Measurements from ENCODE around the gene DPEP2NB.

DPEP2NB gene

GRCh38 chr16:67971111-67971510 is 44.6 kb downstream of the DPEP2NB start:
- no peak for TF ChIP-seq CTCF (IDR thresholded peaks at IDR 0.05; ENCODE audit: borderline replicate concordance, insufficient read depth, low read depth, low read length)
- H3K4me3 ChIP-seq (ENCODE audit: low read depth, low read length), result no peak overlapping the region

DNA sequence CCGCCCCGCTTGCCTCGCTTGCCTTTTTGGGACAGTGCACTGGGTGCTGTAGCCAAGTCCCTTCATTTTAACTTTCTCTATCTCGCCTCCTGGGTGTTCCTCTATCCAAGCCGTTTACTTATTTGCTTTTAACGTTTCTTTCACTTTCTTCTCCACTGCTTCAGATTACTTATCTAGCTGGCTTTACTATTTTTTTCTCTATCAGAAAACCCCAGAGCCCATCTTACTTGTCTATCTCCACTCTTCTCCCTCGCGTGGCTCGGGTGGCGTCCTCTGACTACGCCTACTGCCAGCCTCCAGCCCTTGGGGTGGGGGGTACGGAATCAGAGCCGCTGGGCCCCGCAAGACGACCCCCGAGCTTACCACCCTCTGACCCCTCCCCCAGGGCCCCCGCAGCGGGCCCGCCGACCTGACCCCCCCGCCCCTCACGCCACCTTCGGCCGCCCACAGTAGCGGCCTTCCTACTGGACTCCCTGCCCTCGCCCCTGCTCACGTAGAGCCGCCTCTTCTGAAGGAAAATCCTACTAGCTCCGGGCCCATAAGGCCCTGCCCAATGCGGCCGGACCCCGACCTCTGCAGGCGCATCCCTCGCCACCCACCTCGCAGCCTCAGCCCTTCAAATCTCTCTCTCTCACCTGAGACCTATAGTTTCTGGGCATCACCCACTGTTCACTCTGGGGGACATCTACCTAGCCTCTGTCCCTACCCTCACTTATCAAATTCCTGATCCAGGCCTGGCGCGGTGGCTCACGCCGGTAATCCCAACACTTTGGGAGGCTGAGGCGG is 46.3 kb downstream of the DPEP2NB start:
- H3K4me3 ChIP-seq (ENCODE audit: low read depth, low read length), result peak overlapping the region; percentile 88

DNA sequence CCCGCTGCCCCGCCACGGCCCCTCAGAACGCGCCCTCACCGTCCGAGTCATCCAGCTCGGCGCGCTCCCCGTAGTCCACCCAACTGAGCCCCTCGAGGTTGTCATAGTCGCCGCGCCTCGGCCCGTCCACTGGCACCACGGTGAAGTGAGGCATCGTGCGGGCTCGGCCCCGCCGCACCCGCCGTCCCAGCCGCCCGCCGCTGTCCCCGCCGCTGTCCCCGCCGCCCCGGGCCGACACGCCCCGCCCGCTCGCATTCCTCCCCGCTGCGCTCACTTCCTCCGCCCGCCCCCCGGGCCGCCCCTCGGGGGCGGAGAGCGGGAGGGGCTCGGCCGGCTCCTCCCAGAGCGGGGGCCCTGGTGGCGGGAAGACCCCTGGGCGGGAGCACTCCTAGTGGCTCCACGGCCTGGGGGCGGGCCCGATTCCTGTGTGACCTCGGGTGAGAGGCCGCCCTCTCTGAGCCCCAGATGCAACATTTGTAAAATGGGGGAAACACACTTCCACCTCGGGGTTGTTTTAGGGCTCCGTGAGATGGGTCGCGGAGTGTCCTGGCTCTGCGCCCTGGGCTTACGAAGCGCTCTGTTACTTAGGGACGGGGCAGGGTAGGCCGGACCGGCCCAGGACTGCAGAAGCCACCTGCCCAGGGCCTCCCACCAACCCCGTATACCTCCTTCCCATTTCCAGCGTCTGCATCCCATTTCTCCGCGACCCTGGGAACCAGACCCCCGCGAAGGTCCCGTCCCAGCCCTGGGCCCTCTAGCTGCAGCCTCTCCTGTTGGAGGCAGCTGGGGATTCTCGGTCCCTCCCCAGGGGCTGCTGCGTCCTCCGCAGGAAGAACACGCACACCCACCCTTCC is 47.1 kb downstream of the DPEP2NB start, which contains the start of gene SLC12A4:
Gene SLC12A4 (minus strand): TSS at position 238 of the 854 bp plus-strand sequence. CDS start 84 bp downstream, at position 154.
- TF ChIP-seq CTCF (IDR thresholded peaks at IDR 0.05; ENCODE audit: borderline replicate concordance, insufficient read depth, low read depth, low read length), result no peak
- peak within 1 kb of the TSS; percentile 88 for H3K4me3 ChIP-seq (ENCODE audit: low read depth, low read length)

More for the DNA sequence above, 46.3 kb downstream of the DPEP2NB start:
- TF ChIP-seq CTCF (IDR thresholded peaks at IDR 0.05; ENCODE audit: borderline replicate concordance, insufficient read depth, low read depth, low read length), result no peak

GRCh38 chr16:67967958-67968399 is 47.7 kb downstream of the DPEP2NB start:
- no peak for TF ChIP-seq CTCF (IDR thresholded peaks at IDR 0.05; ENCODE audit: borderline replicate concordance, insufficient read depth, low read depth, low read length)

GRCh38 chr16:67967183-67967957 is 48.3 kb downstream of the DPEP2NB start:
- 0 out of 2 replicates have a peak, but pooled peaks have one; percentile 17 for TF ChIP-seq CTCF (IDR thresholded peaks at IDR 0.05; ENCODE audit: borderline replicate concordance, insufficient read depth, low read depth, low read length)
- peak overlapping the region; percentile 88 for H3K4me3 ChIP-seq (ENCODE audit: low read depth, low read length)

More at GRCh38 chr16:67967958-67968399, 47.7 kb downstream of the DPEP2NB start:
- peak overlapping the region; percentile 88 for H3K4me3 ChIP-seq (ENCODE audit: low read depth, low read length)

DNA sequence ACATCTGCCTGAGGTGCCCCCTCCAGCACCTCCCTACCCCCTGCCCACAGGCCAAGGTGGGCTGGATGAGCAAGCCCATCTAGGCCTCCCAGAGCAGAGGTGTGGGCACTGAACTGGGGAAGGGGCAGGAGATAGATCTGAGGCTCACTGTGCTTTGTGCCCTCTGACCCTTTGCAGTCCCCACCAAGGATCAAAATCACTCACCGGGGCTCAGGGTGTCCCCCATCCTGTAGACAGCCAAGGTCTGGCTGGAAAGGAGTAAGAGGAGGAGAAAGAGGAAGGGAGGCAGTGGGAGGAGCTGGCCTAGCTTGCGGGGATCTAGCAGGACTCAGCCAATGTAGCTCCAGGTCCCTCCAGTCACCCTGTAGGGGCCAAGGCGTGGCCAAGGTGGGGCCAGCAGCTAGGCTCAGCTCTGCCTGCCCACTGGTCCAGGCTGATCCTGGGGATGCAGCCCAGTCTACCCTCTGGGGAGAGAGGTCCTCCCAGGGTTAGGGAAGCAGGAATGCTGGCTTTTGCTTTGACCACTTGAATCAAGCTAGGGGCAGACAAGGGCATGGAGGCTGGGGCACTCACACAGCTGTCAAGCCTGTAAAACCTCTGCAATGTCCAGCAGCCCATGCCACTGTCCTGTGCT is 49.0 kb downstream of the DPEP2NB start:
- H3K4me3 ChIP-seq (ENCODE audit: low read depth, low read length), result peak overlapping the region; percentile 88
- no peak for TF ChIP-seq CTCF (IDR thresholded peaks at IDR 0.05; ENCODE audit: borderline replicate concordance, insufficient read depth, low read depth, low read length)

All from GM12875 (cell line).